Muscle of back (tissue), 11 donors: Measurements from ENCODE around the gene PRUNE1. TPM values are rescaled to one million over a fixed set of nuclear protein-coding genes. Genes with fewer than 3 reads are reported as not detected.

Source experiments
- DNase-seq, 3 donors: peaks; one replicate each; pipeline versions ENCODE4 v3.0.0 to v3.0.0-alpha.2; 2013
- polyA plus RNA-seq, 10 donors: library from polyadenylated mRNA; unstranded; fragments of 120-200 nt; gene quantifications; one replicate each; pipeline ENCODE4 v1.2.1, GENCODE V29; 2013; ENCODE audit not compliant: insufficient read length in 10 of 10

Gene PRUNE1
- polyA plus RNA-seq, 10 donors = 22.7 to 30.9 (median 24.4) TPM

- DNase-seq = no peak
Observed at GRCh38 chr1:150976401-150976821, 31.8 kb upstream of the PRUNE1 start.

- peak in 1 of 3 donors; percentile 61 for DNase-seq
Observed at GRCh38 chr1:150976879-150977694, 31.2 kb upstream of the PRUNE1 start.

- peak; percentile 90 to 94 (median 90) for DNase-seq
Observed at GRCh38 chr1:150979092-150980056, 28.9 kb upstream of the PRUNE1 start.

- no peak for DNase-seq
Observed at GRCh38 chr1:150981177-150981804, 27.0 kb upstream of the PRUNE1 start.

GRCh38 chr1:150981805-150982712 is 26.2 kb upstream of the PRUNE1 start, which contains the start of gene ANXA9:
TSS of gene ANXA9 (plus strand) at chr1:150982292. CDS start at chr1:150983106, 814 bp downstream.
- DNase-seq = no peak

GRCh38 chr1:150985179-150985825 is 22.9 kb upstream of the PRUNE1 start:
- no peak for DNase-seq

GRCh38 chr1:150987924-150988323 is 20.3 kb upstream of the PRUNE1 start:
- no peak for DNase-seq

- DNase-seq = no peak
Observed at GRCh38 chr1:150992626-150993025, 15.6 kb upstream of the PRUNE1 start.

GRCh38 chr1:150994248-150994647 is 14.0 kb upstream of the PRUNE1 start:
- DNase-seq = no peak

- DNase-seq = no peak
Observed at GRCh38 chr1:150995460-150995859, 12.8 kb upstream of the PRUNE1 start.

- peak in 2 of 3 donors; percentile 31 to 74 for DNase-seq
Observed at GRCh38 chr1:150995896-150996295, 12.4 kb upstream of the PRUNE1 start.

GRCh38 chr1:150997126-150997872 is 10.9 kb upstream of the PRUNE1 start:
- DNase-seq = no peak

GRCh38 chr1:150997949-150998348 is 10.3 kb upstream of the PRUNE1 start:
- no peak for DNase-seq

- DNase-seq = no peak
Observed at GRCh38 chr1:150999051-150999674, 9.1 kb upstream of the PRUNE1 start.

- DNase-seq = no peak
Observed at GRCh38 chr1:150999926-151000325, 8.3 kb upstream of the PRUNE1 start.

- no peak for DNase-seq
Observed at GRCh38 chr1:151000408-151000807, 7.8 kb upstream of the PRUNE1 start.

- no peak for DNase-seq
Observed at GRCh38 chr1:151001602-151002001, 6.6 kb upstream of the PRUNE1 start.

- no peak for DNase-seq
Observed at GRCh38 chr1:151002051-151002450, 6.2 kb upstream of the PRUNE1 start.

- DNase-seq = no peak
Observed at GRCh38 chr1:151002611-151003010, 5.6 kb upstream of the PRUNE1 start.
